ENCODE data around the gene AP4B1.

Gene AP4B1

GRCh38 chr1:113930499-113931161 is 26.0 kb upstream of the AP4B1 start:
- DNase-seq (ENCODE audit: low read depth): peak; percentile 62

- DNase-seq (ENCODE audit: low read depth): no peak
Observed at GRCh38 chr1:113929750-113930498, 25.3 kb upstream of the AP4B1 start.

GRCh38 chr1:113928941-113929749 is 24.5 kb upstream of the AP4B1 start, which contains the start of gene HIPK1:
Gene HIPK1 (plus strand): TSS chr1:113929324.
- peak; percentile 60 for DNase-seq (ENCODE audit: low read depth)

- DNase-seq (ENCODE audit: low read depth): no peak
Observed at GRCh38 chr1:113928187-113928930, 23.8 kb upstream of the AP4B1 start.

- DNase-seq (ENCODE audit: low read depth): no peak
Observed at GRCh38 chr1:113924473-113924872, 19.9 kb upstream of the AP4B1 start.

GRCh38 chr1:113922957-113923356 is 18.4 kb upstream of the AP4B1 start:
- no peak for DNase-seq (ENCODE audit: low read depth)

GRCh38 chr1:113918243-113918642 is 13.6 kb upstream of the AP4B1 start:
- no peak for DNase-seq (ENCODE audit: low read depth)

- DNase-seq (ENCODE audit: low read depth): no peak
Observed at GRCh38 chr1:113917400-113918082, 12.9 kb upstream of the AP4B1 start.

GRCh38 chr1:113916974-113917373 is 12.4 kb upstream of the AP4B1 start:
- DNase-seq (ENCODE audit: low read depth): no peak

GRCh38 chr1:113913887-113914664 is 9.5 kb upstream of the AP4B1 start:
- no peak for DNase-seq (ENCODE audit: low read depth)

- DNase-seq (ENCODE audit: low read depth): no peak
Observed at GRCh38 chr1:113913312-113913668, 8.7 kb upstream of the AP4B1 start.

- no peak for DNase-seq (ENCODE audit: low read depth)
Observed at GRCh38 chr1:113912594-113913311, 8.2 kb upstream of the AP4B1 start.

- no peak for DNase-seq (ENCODE audit: low read depth)
Observed at GRCh38 chr1:113905435-113905861, 849 bp upstream of the AP4B1 start.

GRCh38 chr1:113904293-113904673 is 316 bp downstream of the AP4B1 start:
- no peak for DNase-seq (ENCODE audit: low read depth)

- DNase-seq (ENCODE audit: low read depth): no peak
Observed at GRCh38 chr1:113903501-113904292, 902 bp downstream of the AP4B1 start.

GRCh38 chr1:113901191-113901590 is 3.4 kb downstream of the AP4B1 start:
- DNase-seq (ENCODE audit: low read depth): no peak

GRCh38 chr1:113899111-113899510 is 5.5 kb downstream of the AP4B1 start:
- DNase-seq (ENCODE audit: low read depth): no peak

- DNase-seq (ENCODE audit: low read depth): no peak
Observed at GRCh38 chr1:113898241-113898814, 6.3 kb downstream of the AP4B1 start.

- DNase-seq (ENCODE audit: low read depth): no peak
Observed at GRCh38 chr1:113895961-113896360, 8.6 kb downstream of the AP4B1 start.
